Jurkat, Clone E6-1 (cell line): ENCODE measurements around the gene CEACAM7. TPM values are rescaled to one million over a fixed set of nuclear protein-coding genes. Genes with fewer than 3 reads are reported as not detected.
"Not testable (repeated sequence)": the region's sequence is repeated elsewhere in the genome, so short reads cannot be mapped to it uniquely, and the experiment has no call there.

Source experiments
- DNase-seq: peaks from one replicate; pipeline ENCODE4 v3.0.0-alpha.2; 2011; ENCODE audit warnings: low read depth, low spot score
- H3K4me3 ChIP-seq: 2 replicates; pipeline ENCODE4 v1.5.1; 2011; ENCODE audit warnings: mild to moderate bottlenecking, low read length, control low read depth, moderate library complexity
- polyA plus RNA-seq: library from polyadenylated mRNA; unstranded; fragments of >200 nt; gene quantifications from one replicate; pipeline ENCODE4 v1.2.1, GENCODE V29; 2012; ENCODE audit warnings: missing spikeins; ENCODE audit not compliant: insufficient read length, insufficient read depth

CEACAM7 gene
- not detected for polyA plus RNA-seq

GRCh38 chr19:41688098-41688497 is at the start of gene CEACAM7:
Gene CEACAM7 (minus strand): TSS chr19:41688270. CDS start chr19:41688165, 105 bp downstream.
- no peak within 1 kb of the TSS for H3K4me3 ChIP-seq
- no peak for DNase-seq

GRCh38 chr19:41735071-41735600 is 47.1 kb upstream of the CEACAM7 start:
- DNase-seq: no peak
- H3K4me3 ChIP-seq: no peak overlapping the region

GRCh38 chr19:41734585-41734984 is 46.5 kb upstream of the CEACAM7 start:
- H3K4me3 ChIP-seq: no peak overlapping the region
- no peak for DNase-seq

DNA sequence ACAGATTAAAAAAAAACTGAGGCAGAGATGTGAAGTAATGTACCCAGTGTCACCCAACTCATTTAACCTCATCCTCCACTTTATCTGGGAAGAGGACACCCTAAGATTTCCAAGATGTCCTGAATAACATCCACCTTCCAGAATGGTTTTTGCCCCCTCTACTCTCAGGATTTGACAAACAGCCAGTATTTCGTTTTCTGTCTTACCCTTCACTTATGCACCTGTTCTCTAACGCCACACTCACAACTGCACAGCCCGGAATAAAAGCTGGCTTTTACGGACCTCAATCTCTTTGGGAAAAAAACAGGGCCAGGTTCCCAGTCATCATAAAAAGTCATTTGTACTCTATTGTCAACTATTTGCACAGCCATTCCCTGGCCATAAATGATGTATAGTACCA is 46.1 kb upstream of the CEACAM7 start:
- no peak for DNase-seq
- H3K4me3 ChIP-seq: no peak overlapping the region

DNA sequence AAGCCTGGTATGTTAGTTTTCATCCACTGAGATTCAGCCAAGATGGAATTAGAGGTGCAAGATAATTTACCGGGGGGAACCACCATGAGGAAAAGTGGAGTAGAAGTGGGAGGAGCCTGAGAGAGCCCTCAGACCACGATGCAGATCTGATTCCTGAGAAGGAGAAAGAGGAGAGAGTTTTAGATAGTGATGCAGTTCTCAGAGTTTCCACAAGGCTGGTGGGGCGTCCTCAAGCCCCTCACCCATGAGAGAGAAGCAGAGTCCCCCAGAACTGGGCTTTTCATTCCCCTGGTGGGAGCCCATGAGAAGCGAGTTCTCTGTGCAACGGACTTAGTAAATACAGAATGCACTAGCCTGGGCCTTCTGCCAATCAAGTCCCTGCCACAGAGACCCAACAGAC is 38.4 kb upstream of the CEACAM7 start:
- no peak overlapping the region for H3K4me3 ChIP-seq
- no peak for DNase-seq

DNA sequence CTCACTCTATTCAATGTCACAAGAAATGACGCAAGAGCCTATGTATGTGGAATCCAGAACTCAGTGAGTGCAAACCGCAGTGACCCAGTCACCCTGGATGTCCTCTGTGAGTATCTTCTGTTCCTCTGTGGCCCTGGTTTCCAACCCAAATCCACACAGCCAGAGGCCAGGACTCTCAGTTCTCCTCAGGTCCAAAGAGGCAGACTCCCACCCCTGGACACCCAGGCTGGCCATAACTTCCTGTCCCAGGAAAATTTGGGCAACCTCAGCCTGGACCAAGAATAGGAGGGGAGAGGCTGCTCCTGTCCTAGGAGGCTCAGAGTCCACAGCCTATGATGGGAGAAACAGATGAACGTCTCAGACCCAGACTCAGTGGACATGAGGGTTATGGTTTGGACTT is 32.0 kb upstream of the CEACAM7 start:
- no peak overlapping the region for H3K4me3 ChIP-seq
- DNase-seq: no peak

- DNase-seq: no peak
These were observed 30.7 kb upstream of the CEACAM7 start for GRCh38 chr19:41718761-41719160.

GRCh38 chr19:41714598-41714997 is 26.5 kb upstream of the CEACAM7 start:
- no peak for DNase-seq
- no peak overlapping the region for H3K4me3 ChIP-seq

More at GRCh38 chr19:41718761-41719160, 30.7 kb upstream of the CEACAM7 start:
- no peak overlapping the region for H3K4me3 ChIP-seq

- no peak for DNase-seq
- H3K4me3 ChIP-seq: no peak overlapping the region
These were observed 23.5 kb upstream of the CEACAM7 start for GRCh38 chr19:41711376-41712261.

DNA sequence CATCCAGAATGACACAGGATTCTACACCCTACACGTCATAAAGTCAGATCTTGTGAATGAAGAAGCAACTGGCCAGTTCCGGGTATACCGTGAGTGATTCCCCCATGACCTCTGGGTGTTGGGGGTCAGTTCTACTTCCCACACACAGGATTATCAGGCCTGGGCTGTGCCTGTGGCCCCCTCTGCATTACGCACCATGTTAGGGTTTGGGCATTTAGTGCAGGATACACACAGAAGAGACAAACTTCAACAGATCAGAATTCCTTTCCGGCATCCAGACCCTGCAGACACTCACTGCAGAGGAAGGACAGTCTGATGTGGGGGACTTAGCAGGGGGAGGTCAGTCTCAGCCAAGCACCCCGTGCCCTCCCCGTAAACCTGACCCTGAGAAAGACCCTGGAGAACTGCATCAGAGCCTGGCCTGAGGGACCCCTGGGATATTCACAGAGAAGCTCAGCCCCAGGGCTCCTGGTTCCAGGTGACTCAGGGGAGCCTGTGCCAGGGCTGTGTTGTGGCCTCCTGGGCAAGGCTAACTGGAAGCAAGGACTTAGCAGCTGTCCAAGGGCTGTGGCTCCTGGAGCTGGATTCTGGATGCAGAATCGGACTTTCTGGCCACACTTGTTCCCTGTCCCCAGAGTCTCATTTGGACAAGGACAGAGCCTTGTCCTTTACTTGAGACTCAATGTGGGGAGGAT is 22.0 kb upstream of the CEACAM7 start:
- no peak overlapping the region for H3K4me3 ChIP-seq

DNA sequence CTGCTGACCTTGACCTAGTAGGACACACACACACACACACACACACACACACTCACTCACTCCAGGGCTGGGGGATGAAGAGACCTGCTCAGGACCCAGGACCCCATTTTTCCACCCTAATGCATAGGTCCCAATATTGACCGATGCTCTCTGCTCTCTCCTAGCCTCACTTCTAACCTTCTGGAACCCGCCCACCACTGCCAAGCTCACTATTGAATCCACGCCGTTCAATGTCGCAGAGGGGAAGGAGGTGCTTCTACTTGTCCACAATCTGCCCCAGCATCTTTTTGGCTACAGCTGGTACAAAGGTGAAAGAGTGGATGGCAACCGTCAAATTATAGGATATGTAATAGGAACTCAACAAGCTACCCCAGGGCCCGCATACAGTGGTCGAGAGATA is 21.4 kb upstream of the CEACAM7 start:
- H3K4me3 ChIP-seq, DNase-seq: not testable (repeated sequence)

More for the DNA sequence above, 22.0 kb upstream of the CEACAM7 start:
- no peak for DNase-seq

DNA sequence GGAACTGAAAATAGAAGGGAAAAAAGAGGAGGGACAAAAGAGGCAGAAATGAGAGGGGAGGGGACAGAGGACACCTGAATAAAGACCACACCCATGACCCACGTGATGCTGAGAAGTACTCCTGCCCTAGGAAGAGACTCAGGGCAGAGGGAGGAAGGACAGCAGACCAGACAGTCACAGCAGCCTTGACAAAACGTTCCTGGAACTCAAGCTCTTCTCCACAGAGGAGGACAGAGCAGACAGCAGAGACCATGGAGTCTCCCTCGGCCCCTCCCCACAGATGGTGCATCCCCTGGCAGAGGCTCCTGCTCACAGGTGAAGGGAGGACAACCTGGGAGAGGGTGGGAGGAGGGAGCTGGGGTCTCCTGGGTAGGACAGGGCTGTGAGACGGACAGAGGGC is 20.4 kb upstream of the CEACAM7 start, which contains the start of gene CEACAM5:
Gene CEACAM5 (plus strand): TSS at position 146 of the 400 bp plus-strand sequence. CDS start 106 bp downstream, at position 252.
- no peak for DNase-seq
- no peak within 1 kb of the TSS for H3K4me3 ChIP-seq

- H3K4me3 ChIP-seq: no peak overlapping the region
- no peak for DNase-seq
These were observed 19.9 kb upstream of the CEACAM7 start for GRCh38 chr19:41707871-41708371.

DNA sequence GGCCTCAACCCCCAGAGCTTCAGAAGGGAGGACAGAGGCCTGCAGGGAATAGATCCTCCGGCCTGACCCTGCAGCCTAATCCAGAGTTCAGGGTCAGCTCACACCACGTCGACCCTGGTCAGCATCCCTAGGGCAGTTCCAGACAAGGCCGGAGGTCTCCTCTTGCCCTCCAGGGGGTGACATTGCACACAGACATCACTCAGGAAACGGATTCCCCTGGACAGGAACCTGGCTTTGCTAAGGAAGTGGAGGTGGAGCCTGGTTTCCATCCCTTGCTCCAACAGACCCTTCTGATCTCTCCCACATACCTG is 19.4 kb upstream of the CEACAM7 start:
- H3K4me3 ChIP-seq: no peak overlapping the region
- no peak for DNase-seq

DNA sequence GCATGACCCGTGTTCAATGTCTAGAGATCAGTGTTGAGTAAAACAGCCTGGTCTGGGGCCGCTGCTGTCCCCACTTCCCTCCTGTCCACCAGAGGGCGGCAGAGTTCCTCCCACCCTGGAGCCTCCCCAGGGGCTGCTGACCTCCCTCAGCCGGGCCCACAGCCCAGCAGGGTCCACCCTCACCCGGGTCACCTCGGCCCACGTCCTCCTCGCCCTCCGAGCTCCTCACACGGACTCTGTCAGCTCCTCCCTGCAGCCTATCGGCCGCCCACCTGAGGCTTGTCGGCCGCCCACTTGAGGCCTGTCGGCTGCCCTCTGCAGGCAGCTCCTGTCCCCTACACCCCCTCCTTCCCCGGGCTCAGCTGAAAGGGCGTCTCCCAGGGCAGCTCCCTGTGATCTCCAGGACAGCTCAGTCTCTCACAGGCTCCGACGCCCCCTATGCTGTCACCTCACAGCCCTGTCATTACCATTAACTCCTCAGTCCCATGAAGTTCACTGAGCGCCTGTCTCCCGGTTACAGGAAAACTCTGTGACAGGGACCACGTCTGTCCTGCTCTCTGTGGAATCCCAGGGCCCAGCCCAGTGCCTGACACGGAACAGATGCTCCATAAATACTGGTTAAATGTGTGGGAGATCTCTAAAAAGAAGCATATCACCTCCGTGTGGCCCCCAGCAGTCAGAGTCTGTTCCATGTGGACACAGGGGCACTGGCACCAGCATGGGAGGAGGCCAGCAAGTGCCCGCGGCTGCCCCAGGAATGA is 18.9 kb upstream of the CEACAM7 start:
- DNase-seq: peak; percentile 55
- peak overlapping the region; percentile 13; the same call in 1 of the 2 replicates for H3K4me3 ChIP-seq

- H3K4me3 ChIP-seq: no peak overlapping the region
- peak; percentile 10 for DNase-seq
These were observed 17.5 kb upstream of the CEACAM7 start for GRCh38 chr19:41705393-41706174.

DNA sequence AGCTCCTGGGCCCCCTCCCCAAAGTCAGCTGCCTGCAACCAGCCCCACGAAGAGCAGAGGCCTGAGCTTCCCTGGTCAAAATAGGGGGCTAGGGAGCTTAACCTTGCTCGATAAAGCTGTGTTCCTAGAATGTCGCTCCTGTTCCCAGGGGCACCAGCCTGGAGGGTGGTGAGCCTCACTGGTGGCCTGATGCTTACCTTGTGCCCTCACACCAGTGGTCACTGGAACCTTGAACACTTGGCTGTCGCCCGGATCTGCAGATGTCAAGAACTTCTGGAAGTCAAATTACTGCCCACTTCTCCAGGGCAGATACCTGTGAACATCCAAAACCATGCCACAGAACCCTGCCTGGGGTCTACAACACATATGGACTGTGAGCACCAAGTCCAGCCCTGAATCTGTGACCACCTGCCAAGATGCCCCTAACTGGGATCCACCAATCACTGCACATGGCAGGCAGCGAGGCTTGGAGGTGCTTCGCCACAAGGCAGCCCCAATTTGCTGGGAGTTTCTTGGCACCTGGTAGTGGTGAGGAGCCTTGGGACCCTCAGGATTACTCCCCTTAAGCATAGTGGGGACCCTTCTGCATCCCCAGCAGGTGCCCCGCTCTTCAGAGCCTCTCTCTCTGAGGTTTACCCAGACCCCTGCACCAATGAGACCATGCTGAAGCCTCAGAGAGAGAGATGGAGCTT is 15.7 kb upstream of the CEACAM7 start:
- no peak overlapping the region for H3K4me3 ChIP-seq
- DNase-seq: no peak

GRCh38 chr19:41702171-41702651 is 14.1 kb upstream of the CEACAM7 start:
- DNase-seq: no peak
- no peak overlapping the region for H3K4me3 ChIP-seq
